ENCODE data around the gene PRKCE. TPM values are rescaled to one million over a fixed set of nuclear protein-coding genes. Genes with fewer than 3 reads are reported as not detected.

Gene PRKCE
- total RNA-seq, 2 experiments from 2014 or later: 24.9 to 26.2 TPM

DNA sequence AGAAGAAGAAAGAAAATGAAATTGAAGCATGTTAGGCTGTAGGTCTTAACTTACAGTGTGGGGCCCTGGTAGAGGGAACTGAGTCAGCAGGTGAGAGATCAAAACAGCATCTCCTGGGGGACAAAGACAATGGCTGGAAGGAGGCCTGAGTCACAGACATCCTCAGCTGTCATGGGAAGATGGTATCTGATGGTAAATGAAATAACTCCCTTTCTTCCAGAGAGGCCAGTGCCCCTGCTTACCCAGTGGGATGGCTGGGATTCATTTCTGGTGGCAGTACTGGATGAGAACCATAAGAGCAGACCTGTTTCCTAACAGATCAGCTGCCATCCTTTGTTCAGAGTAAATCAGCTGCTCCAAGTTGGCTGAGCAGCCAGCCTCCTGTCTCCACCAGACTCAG lies 394.4 kb downstream of the PRKCE start:
- H3K4me1 ChIP-seq (ENCODE audit: insufficient read depth, low read length): no peaks in the 10 kb centered on the region
- no peaks in the 10 kb centered on the region for H3K4me1 Mint-ChIP-seq (ENCODE audit: low read depth)
- no peak for DNase-seq
- ChIA-PET POLR2A (no interaction called here), CTCF (no interaction called here)
- H3K36me3 Mint-ChIP-seq (ENCODE audit: low read depth): no peaks in the 10 kb centered on the region
- no peaks in the 10 kb centered on the region for H3K36me3 ChIP-seq (ENCODE audit: insufficient read depth, low read length)
- ATAC-seq (ENCODE audit: poor library complexity): no peak
- no peaks in the 10 kb centered on the region for H3K27me3 Mint-ChIP-seq
- no peak overlapping the region for H3K4me3 Mint-ChIP-seq
- no peaks in the 10 kb centered on the region for H3K9me3 ChIP-seq (ENCODE audit: control insufficient read depth in 1 of 2, insufficient read depth in 1 of 2, low read length in 2 of 2)
- H3K27ac ChIP-seq (ENCODE audit: low read depth in 1 of 2, low read length in 2 of 2): no peak overlapping the region
- no peaks in the 10 kb centered on the region for H3K27me3 ChIP-seq (ENCODE audit: control insufficient read depth in 1 of 2, insufficient read depth in 2 of 2, low read length in 2 of 2)
- H3K27ac Mint-ChIP-seq: no peak overlapping the region
- H3K4me3 ChIP-seq (ENCODE audit: low read length): no peak overlapping the region
- intact Hi-C loops (cut with DNase I, micrococcal nuclease): no loop called here
- TF ChIP-seq, protein P1, sequence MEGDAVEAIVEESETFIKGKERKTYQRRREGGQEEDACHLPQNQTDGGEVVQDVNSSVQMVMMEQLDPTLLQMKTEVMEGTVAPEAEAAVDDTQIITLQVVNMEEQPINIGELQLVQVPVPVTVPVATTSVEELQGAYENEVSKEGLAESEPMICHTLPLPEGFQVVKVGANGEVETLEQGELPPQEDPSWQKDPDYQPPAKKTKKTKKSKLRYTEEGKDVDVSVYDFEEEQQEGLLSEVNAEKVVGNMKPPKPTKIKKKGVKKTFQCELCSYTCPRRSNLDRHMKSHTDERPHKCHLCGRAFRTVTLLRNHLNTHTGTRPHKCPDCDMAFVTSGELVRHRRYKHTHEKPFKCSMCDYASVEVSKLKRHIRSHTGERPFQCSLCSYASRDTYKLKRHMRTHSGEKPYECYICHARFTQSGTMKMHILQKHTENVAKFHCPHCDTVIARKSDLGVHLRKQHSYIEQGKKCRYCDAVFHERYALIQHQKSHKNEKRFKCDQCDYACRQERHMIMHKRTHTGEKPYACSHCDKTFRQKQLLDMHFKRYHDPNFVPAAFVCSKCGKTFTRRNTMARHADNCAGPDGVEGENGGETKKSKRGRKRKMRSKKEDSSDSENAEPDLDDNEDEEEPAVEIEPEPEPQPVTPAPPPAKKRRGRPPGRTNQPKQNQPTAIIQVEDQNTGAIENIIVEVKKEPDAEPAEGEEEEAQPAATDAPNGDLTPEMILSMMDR (IDR thresholded peaks at IDR 0.05): no peak
- no peaks in the 10 kb centered on the region for H3K9me3 Mint-ChIP-seq

DNA sequence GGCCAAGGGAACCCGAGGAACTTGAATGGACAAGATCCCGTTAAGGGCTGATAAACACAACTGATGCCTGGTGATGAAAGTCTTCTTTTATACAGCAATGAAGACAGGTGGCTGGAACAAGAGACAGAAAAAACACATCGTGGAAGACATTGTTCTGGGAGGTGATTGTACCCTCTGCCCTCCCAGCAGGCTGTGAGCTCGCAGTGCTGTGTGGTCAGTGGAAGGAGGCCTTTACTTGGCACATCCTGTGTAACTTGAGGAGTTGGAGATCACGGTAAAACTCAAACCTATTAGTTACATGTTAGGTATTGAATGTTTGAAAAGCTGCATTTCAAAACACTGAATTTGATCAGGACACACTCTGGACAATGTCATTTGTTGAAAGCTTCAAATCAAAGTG lies 395.8 kb downstream of the PRKCE start:
- CTCF ChIA-PET: no interaction called here
- intact Hi-C loops (cut with DNase I, micrococcal nuclease): no loop called here
- no peaks in the 10 kb centered on the region for H3K36me3 Mint-ChIP-seq (ENCODE audit: low read depth)

DNA sequence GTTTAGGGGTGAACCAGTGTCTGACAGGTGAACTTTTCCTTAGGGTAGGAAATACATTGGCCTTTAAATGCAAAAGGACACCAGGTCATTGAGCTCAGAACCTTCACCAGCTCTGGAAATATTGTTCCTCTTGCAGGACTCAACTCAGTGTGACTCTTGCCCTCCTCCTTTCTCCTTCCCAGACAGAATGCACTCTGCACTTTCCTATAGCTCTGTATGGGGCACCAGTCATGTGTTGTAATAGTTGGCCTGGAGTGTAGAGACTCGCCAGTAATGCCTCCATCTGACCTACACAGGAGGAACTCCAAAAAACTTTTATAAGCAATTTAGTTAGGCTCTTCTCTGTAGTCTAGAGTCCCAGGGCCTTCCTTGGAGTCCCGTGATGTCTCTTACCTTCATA lies 397.2 kb downstream of the PRKCE start:
- H3K9me3 Mint-ChIP-seq: no peaks in the 10 kb centered on the region
- ATAC-seq (ENCODE audit: poor library complexity): no peak
- ChIA-PET CTCF (interaction anchor here (0.9 kb wide), 1 partner anchor 14 kb away, joined by 3 read pairs; no protein-coding TSS in a partner anchor), POLR2A (no interaction called here)
- Histone ChIP-seq H3K27me3 (ENCODE audit: control insufficient read depth in 1 of 2, insufficient read depth in 2 of 2, low read length in 2 of 2) (no peaks in the 10 kb centered on the region), H3K4me3 (ENCODE audit: low read length) (no peak overlapping the region), H3K36me3 (ENCODE audit: insufficient read depth, low read length) (no peaks in the 10 kb centered on the region), H3K4me1 (ENCODE audit: insufficient read depth, low read length) (no peaks in the 10 kb centered on the region), H3K9me3 (ENCODE audit: control insufficient read depth in 1 of 2, insufficient read depth in 1 of 2, low read length in 2 of 2) (no peaks in the 10 kb centered on the region), H3K27ac (ENCODE audit: low read depth in 1 of 2, low read length in 2 of 2) (no peak overlapping the region)
- TF ChIP-seq, protein P1 (IDR thresholded peaks at IDR 0.05): no peak
- no peak overlapping the region for H3K27ac Mint-ChIP-seq
- H3K4me3 Mint-ChIP-seq: no peak overlapping the region
- DNase-seq: no peak
- H3K36me3 Mint-ChIP-seq (ENCODE audit: low read depth): no peaks in the 10 kb centered on the region
- intact Hi-C loops (cut with DNase I, micrococcal nuclease): no loop called here
- H3K27me3 Mint-ChIP-seq: no peaks in the 10 kb centered on the region
- no peaks in the 10 kb centered on the region for H3K4me1 Mint-ChIP-seq (ENCODE audit: low read depth)

More for the DNA sequence above, 395.8 kb downstream of the PRKCE start:
- no peak for DNase-seq
- Mint-ChIP-seq H3K4me1 (ENCODE audit: low read depth) (no peaks in the 10 kb centered on the region), H3K27me3 (no peaks in the 10 kb centered on the region), H3K4me3 (no peak overlapping the region), H3K9me3 (no peaks in the 10 kb centered on the region), H3K27ac (no peak overlapping the region)
- H3K9me3 ChIP-seq (ENCODE audit: control insufficient read depth in 1 of 2, insufficient read depth in 1 of 2, low read length in 2 of 2): no peaks in the 10 kb centered on the region
- POLR2A ChIA-PET: no interaction called here
- H3K27me3 ChIP-seq (ENCODE audit: control insufficient read depth in 1 of 2, insufficient read depth in 2 of 2, low read length in 2 of 2): no peaks in the 10 kb centered on the region
- ATAC-seq (ENCODE audit: poor library complexity): no peak
- H3K4me1 ChIP-seq (ENCODE audit: insufficient read depth, low read length): no peaks in the 10 kb centered on the region
- H3K27ac ChIP-seq (ENCODE audit: low read depth in 1 of 2, low read length in 2 of 2): no peak overlapping the region
- TF ChIP-seq, protein P1 (IDR thresholded peaks at IDR 0.05): no peak
- H3K4me3 ChIP-seq (ENCODE audit: low read length): no peak overlapping the region
- no peaks in the 10 kb centered on the region for H3K36me3 ChIP-seq (ENCODE audit: insufficient read depth, low read length)
